Neural crest cell (in vitro differentiated cells): ENCODE results near the gene KRTAP10-9. TPM values are rescaled to one million over a fixed set of nuclear protein-coding genes. Genes with fewer than 3 reads are reported as not detected.
"Not testable (repeated sequence)": the region's sequence is repeated elsewhere in the genome, so short reads cannot be mapped to it uniquely, and the experiment has no call there.

Experiments used
- DNase-seq: peaks from one replicate; pipeline ENCODE4 v3.0.0; 2021; ENCODE audit warnings: low read depth, mixed read lengths, low spot score
- H3K27ac Mint-ChIP-seq: one replicate; pipeline ENCODE4 v1.8.0; 2021; ENCODE audit warnings: mild to moderate bottlenecking, mixed read lengths; ENCODE audit not compliant: unreplicated experiment
- H3K27me3 Mint-ChIP-seq: 2 replicates; pipeline ENCODE4 v1.8.0; 2021; ENCODE audit warnings: low read depth, mild to moderate bottlenecking, mixed read lengths
- H3K36me3 Mint-ChIP-seq: 2 replicates; pipeline ENCODE4 v1.8.0; 2021; ENCODE audit warnings: low read depth, mild to moderate bottlenecking, mixed read lengths
- H3K4me1 Mint-ChIP-seq: 2 replicates; pipeline ENCODE4 v1.8.0; 2021; ENCODE audit warnings: mixed read lengths
- H3K4me3 Mint-ChIP-seq: one replicate; pipeline ENCODE4 v1.8.0; 2021; ENCODE audit warnings: mild to moderate bottlenecking, mixed read lengths
- H3K9me3 Mint-ChIP-seq: 2 replicates; pipeline ENCODE4 v1.8.0; 2021; ENCODE audit warnings: mixed read lengths
- CTCF ChIP-seq: fragments of 200-600 bp; sonication (generic); conservative IDR thresholded peaks from 2 replicates; pipeline ENCODE4 v1.5.0; 2021; ENCODE audit warnings: antibody characterized with exemption, mild to moderate bottlenecking
- total RNA-seq: library from RNA; stranded (reverse); gene quantifications from 2 replicates; pipeline ENCODE4 v1.2.1, GENCODE V29; 2021

KRTAP10-9 gene
- total RNA-seq, 1 donor from 2014 or later, result not detected

GRCh38 chr21:44589094-44589493 lies 37.8 kb upstream of the KRTAP10-9 start:
- no peaks in the 10 kb centered on the region for H3K9me3 Mint-ChIP-seq
- no peak overlapping the region for H3K4me3 Mint-ChIP-seq
- H3K4me1 Mint-ChIP-seq, result peaks cover 14% of the 10 kb centered on the region
- H3K27me3 Mint-ChIP-seq, result peaks cover 30% of the 10 kb centered on the region
- no peak overlapping the region for H3K27ac Mint-ChIP-seq
- DNase-seq, result no peak
- H3K36me3 Mint-ChIP-seq, result no peaks in the 10 kb centered on the region
- no peak for TF ChIP-seq CTCF

- no peak for TF ChIP-seq CTCF
- H3K4me1 Mint-ChIP-seq, result peaks cover 18% of the 10 kb centered on the region
- no peaks in the 10 kb centered on the region for H3K36me3 Mint-ChIP-seq
- DNase-seq, result no peak
- peak overlapping the region; percentile 78 for H3K27ac Mint-ChIP-seq
- no peak overlapping the region for H3K4me3 Mint-ChIP-seq
- H3K27me3 Mint-ChIP-seq, result peaks cover 26% of the 10 kb centered on the region
- no peaks in the 10 kb centered on the region for H3K9me3 Mint-ChIP-seq
Measured at GRCh38 chr21:44589586-44590305, 37.1 kb upstream of the KRTAP10-9 start.

GRCh38 chr21:44590311-44590721 lies 36.6 kb upstream of the KRTAP10-9 start:
- Mint-ChIP-seq H3K27ac (peak overlapping the region; percentile 78), H3K4me1 (peaks cover 17% of the 10 kb centered on the region), H3K36me3 (no peaks in the 10 kb centered on the region), H3K4me3 (no peak overlapping the region), H3K9me3 (no peaks in the 10 kb centered on the region), H3K27me3 (peaks cover 23% of the 10 kb centered on the region)
- no peak for TF ChIP-seq CTCF
- DNase-seq, result no peak

GRCh38 chr21:44590897-44591800 lies 35.7 kb upstream of the KRTAP10-9 start:
- H3K36me3 Mint-ChIP-seq, DNase-seq, H3K27ac Mint-ChIP-seq, H3K4me3 Mint-ChIP-seq, H3K9me3 Mint-ChIP-seq: not testable (repeated sequence)
- peaks cover 16% of the 10 kb centered on the region for H3K27me3 Mint-ChIP-seq
- H3K4me1 Mint-ChIP-seq, result peaks cover 14% of the 10 kb centered on the region

GRCh38 chr21:44591801-44592130 lies 35.1 kb upstream of the KRTAP10-9 start:
- not testable (repeated sequence) for H3K36me3 Mint-ChIP-seq, H3K27ac Mint-ChIP-seq, H3K4me3 Mint-ChIP-seq, DNase-seq, H3K9me3 Mint-ChIP-seq
- peaks cover 12% of the 10 kb centered on the region for H3K27me3 Mint-ChIP-seq
- H3K4me1 Mint-ChIP-seq, result peaks cover 14% of the 10 kb centered on the region

GRCh38 chr21:44592446-44593311 lies 34.2 kb upstream of the KRTAP10-9 start, which contains the start of gene KRTAP10-6:
TSS of gene KRTAP10-6 (minus strand) at chr21:44592505. CDS start at chr21:44592484, 21 bp downstream.
- H3K4me1 Mint-ChIP-seq, result peaks cover 14% of the 10 kb centered on the region
- no peak for TF ChIP-seq CTCF
- no peak for DNase-seq
- peaks cover 5% of the 10 kb centered on the region for H3K27me3 Mint-ChIP-seq
- H3K4me3 Mint-ChIP-seq, result no peak within 1 kb of the TSS
- H3K9me3 Mint-ChIP-seq, result no peaks in the 10 kb centered on the region
- H3K36me3 Mint-ChIP-seq, result no peaks in the 10 kb centered on the region
- no peak within 1 kb of the TSS for H3K27ac Mint-ChIP-seq
